GM12873 (cell line): ENCODE measurements around the gene KCTD19.

ENCODE experiments used
- CTCF ChIP-seq: IDR thresholded peaks from 2 replicates; pipeline ENCODE4 v1.5.1; 2012; ENCODE audit warnings: low read depth, mild to moderate bottlenecking, moderate library complexity, low read length, control low read depth; ENCODE audit not compliant: insufficient read depth; ENCODE audit errors: missing control alignments

KCTD19 gene

GRCh38 chr16:67280090-67281015 lies 46.2 kb downstream of the KCTD19 start:
- TF ChIP-seq CTCF = no peak

GRCh38 chr16:67279296-67280089 lies 47.0 kb downstream of the KCTD19 start, which contains the start of gene PLEKHG4:
TSS of gene PLEKHG4 (plus strand) at chr16:67279532. CDS start at chr16:67280045, 513 bp downstream.
- peak; percentile 82 for TF ChIP-seq CTCF

GRCh38 chr16:67278773-67279295 lies 47.7 kb downstream of the KCTD19 start:
- TF ChIP-seq CTCF = peak; percentile 50

DNA sequence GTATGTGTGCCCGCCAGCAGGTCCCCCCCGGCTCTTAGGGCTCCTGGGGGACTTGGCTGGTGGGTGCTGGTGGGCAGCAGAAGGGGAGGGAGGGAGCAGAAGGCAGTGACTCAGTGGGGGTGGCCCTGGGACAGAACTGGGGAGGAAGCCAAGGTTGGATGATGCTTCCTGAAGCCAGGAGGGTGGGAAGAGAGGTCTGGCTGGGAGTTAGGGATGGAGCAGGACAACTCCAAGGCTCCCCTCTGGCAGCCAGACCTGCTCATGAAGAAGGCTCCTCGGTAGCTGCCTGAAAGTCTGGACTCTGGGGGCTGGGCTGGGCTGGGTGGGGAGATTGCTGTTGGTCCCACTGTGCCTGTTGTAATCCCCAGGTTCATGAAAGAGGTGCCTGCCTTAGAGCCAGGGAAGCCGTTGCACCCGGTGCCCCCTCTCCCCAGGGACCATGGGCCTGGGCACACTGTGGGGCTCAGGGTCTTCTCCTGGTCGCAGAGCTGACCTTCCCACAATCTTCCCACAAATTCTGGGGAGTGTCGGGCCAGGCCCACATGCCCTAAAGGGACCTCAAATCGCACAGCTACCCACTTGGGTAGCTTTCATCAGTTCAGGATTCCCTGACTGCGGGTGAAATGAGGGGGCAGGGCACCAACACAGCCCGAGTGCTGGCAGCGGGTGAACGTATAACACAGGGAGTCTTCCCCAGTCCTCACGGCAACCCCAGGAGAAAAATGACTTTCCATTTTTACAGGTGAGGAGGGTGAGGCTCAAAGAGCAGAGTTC lies 48.4 kb downstream of the KCTD19 start:
- TF ChIP-seq CTCF = no peak

DNA sequence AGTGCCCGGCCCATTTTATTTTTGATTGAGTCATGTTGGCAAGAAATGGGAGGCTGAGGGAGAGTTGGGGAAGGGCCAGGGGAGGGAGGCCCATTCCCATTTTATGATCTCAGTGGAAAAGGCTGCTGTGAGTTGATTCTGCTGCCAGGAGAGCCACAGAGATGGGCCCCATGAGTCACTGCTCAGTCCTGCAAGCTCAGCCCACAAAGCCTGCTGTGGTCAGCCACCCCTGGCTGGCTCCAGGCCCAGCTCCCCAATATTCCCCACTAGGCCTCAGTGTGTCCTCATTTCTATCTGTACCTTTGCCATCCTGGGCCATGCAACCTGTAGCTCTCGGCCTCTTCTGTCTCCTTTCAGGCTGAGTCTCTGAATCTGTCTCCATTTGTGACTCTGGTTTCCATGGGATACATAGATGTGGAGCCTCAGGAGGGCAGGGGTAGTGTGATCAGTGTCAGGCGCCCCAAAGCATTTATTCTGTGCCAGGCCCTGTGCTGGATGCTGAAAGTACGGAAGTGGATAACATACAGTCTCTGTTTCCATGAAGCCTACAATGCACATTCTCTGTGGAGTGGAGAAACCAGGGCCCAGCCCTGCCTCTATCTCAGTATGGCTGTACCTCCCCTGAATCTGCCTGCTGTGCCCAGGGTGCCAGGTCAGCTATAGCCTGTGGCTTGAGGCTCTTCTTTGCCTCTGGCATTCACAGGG lies 49.1 kb downstream of the KCTD19 start:
- no peak for TF ChIP-seq CTCF

- TF ChIP-seq CTCF = no peak
Measured at GRCh38 chr16:67275321-67275720, 51.2 kb downstream of the KCTD19 start.
